ENCODE results near the gene COASY.

DNA sequence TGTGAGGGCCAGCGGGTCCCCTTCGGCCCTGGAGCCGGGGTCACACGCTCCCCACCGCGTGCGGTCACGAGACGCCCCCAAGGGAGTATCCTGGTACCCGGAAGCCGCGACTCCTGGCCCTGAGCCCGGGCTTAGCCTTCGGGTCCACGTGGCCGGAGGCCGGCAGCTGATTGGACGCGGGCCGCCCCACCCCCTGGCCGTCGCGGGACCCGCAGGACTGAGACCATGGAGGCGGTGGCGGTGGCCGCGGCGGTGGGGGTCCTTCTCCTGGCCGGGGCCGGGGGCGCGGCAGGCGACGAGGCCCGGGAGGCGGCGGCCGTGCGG is 25.9 kb upstream of the COASY start, which contains the start of gene NAGLU:
- TF ChIP-seq, protein P1, sequence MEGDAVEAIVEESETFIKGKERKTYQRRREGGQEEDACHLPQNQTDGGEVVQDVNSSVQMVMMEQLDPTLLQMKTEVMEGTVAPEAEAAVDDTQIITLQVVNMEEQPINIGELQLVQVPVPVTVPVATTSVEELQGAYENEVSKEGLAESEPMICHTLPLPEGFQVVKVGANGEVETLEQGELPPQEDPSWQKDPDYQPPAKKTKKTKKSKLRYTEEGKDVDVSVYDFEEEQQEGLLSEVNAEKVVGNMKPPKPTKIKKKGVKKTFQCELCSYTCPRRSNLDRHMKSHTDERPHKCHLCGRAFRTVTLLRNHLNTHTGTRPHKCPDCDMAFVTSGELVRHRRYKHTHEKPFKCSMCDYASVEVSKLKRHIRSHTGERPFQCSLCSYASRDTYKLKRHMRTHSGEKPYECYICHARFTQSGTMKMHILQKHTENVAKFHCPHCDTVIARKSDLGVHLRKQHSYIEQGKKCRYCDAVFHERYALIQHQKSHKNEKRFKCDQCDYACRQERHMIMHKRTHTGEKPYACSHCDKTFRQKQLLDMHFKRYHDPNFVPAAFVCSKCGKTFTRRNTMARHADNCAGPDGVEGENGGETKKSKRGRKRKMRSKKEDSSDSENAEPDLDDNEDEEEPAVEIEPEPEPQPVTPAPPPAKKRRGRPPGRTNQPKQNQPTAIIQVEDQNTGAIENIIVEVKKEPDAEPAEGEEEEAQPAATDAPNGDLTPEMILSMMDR (IDR thresholded peaks at IDR 0.05), result no peak
- no peak for TF ChIP-seq ZFX (IDR thresholded peaks at IDR 0.05; ENCODE audit: borderline replicate concordance)
